Measurements from ENCODE around the gene KIF2B. TPM values are rescaled to one million over a fixed set of nuclear protein-coding genes. Genes with fewer than 3 reads are reported as not detected.

The KIF2B gene
- not detected for total RNA-seq

- ATAC-seq (ENCODE audit: low FRiP score) (no peak), DNase-seq (ENCODE audit: low spot score) (no peak)
- TF ChIP-seq CTCF (IDR thresholded peaks at IDR 0.05): no peak
These were observed at the start of gene KIF2B for GRCh38 chr17:53822764-53823163. Gene KIF2B, plus strand, starts transcription at chr17:53822927. Its CDS starts 107 bp downstream, at chr17:53823034.

GRCh38 chr17:53780320-53780719 is 42.4 kb upstream of the KIF2B start:
- ATAC-seq (ENCODE audit: low FRiP score) (no peak), DNase-seq (ENCODE audit: low spot score) (no peak)
- TF ChIP-seq CTCF (IDR thresholded peaks at IDR 0.05): no peak

GRCh38 chr17:53791551-53791950 is 31.2 kb upstream of the KIF2B start:
- ATAC-seq (ENCODE audit: low FRiP score) (no peak), DNase-seq (ENCODE audit: low spot score) (no peak)
- TF ChIP-seq CTCF (IDR thresholded peaks at IDR 0.05): no peak

GRCh38 chr17:53792451-53792850 is 30.3 kb upstream of the KIF2B start:
- DNase-seq (ENCODE audit: low spot score) (no peak), ATAC-seq (ENCODE audit: low FRiP score) (no peak)
- no peak for TF ChIP-seq CTCF (IDR thresholded peaks at IDR 0.05)

GRCh38 chr17:53792997-53793396 is 29.7 kb upstream of the KIF2B start:
- DNase-seq (ENCODE audit: low spot score) (no peak), ATAC-seq (ENCODE audit: low FRiP score) (no peak)
- TF ChIP-seq CTCF (IDR thresholded peaks at IDR 0.05): no peak

- DNase-seq (ENCODE audit: low spot score) (no peak), ATAC-seq (ENCODE audit: low FRiP score) (no peak)
These were observed 27.9 kb upstream of the KIF2B start for GRCh38 chr17:53794875-53795274.

More at GRCh38 chr17:53794875-53795274, 27.9 kb upstream of the KIF2B start:
- TF ChIP-seq CTCF (IDR thresholded peaks at IDR 0.05): no peak
